ENCODE results near the gene CCDC142. TPM values are rescaled to one million over a fixed set of nuclear protein-coding genes. Genes with fewer than 3 reads are reported as not detected.

Gene CCDC142
- total and polyA plus RNA-seq, 2 donors: 7.0 to 28.2 TPM

GRCh38 chr2:74524955-74525716 lies 42.3 kb upstream of the CCDC142 start:
- H3K4me3 ChIP-seq (ENCODE audit: low read depth, low read length): no peak overlapping the region
- DNase-seq (ENCODE audit: extremely low spot score): no peak
- 93% methylated on average over 10 of the region's 10 CpGs for WGBS
- H3K36me3 ChIP-seq (ENCODE audit: insufficient read depth): no peaks in the 10 kb centered on the region
- no peaks in the 10 kb centered on the region for H3K4me1 ChIP-seq (ENCODE audit: insufficient read depth)
- no peak overlapping the region for H3K27ac ChIP-seq (ENCODE audit: low read depth)

GRCh38 chr2:74524005-74524404 lies 41.2 kb upstream of the CCDC142 start:
- no peak overlapping the region for H3K27ac ChIP-seq (ENCODE audit: low read depth)
- H3K4me3 ChIP-seq (ENCODE audit: low read depth, low read length): no peak overlapping the region
- H3K36me3 ChIP-seq (ENCODE audit: insufficient read depth): no peaks in the 10 kb centered on the region
- no peaks in the 10 kb centered on the region for H3K4me1 ChIP-seq (ENCODE audit: insufficient read depth)
- DNase-seq (ENCODE audit: extremely low spot score): no peak
- 81% methylated on average over 9 of the region's 9 CpGs for WGBS

GRCh38 chr2:74522516-74522915 lies 39.7 kb upstream of the CCDC142 start:
- Histone ChIP-seq H3K4me1 (ENCODE audit: insufficient read depth) (no peaks in the 10 kb centered on the region), H3K4me3 (ENCODE audit: low read depth, low read length) (no peak overlapping the region), H3K36me3 (ENCODE audit: insufficient read depth) (no peaks in the 10 kb centered on the region), H3K27ac (ENCODE audit: low read depth) (no peak overlapping the region)
- WGBS: 69% methylated on average over 3 of the region's 3 CpGs
- no peak for DNase-seq (ENCODE audit: extremely low spot score)

DNA sequence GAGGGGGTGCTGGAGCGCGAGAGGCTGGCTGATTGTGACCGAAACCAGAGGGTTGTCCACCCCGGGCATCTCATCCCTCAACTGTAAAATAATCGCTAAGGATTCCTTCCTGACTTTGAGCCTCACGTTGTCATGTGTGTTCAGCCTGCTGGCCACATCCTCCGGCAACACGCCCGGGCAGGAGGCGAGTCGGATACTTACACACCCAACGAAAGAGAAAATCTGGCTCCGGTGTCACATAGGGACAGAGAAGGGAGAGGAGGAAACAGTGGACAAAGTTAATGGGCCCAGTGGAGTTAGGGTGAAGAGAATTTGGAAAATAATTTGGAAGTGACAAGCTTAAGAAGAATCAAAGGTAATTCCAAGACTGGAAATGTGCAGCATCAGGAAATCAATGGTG lies 33.9 kb upstream of the CCDC142 start:
- H3K36me3 ChIP-seq (ENCODE audit: insufficient read depth): no peaks in the 10 kb centered on the region
- H3K4me1 ChIP-seq (ENCODE audit: insufficient read depth): peaks cover 3% of the 10 kb centered on the region
- no peak for DNase-seq (ENCODE audit: extremely low spot score)
- H3K4me3 ChIP-seq (ENCODE audit: low read depth, low read length): peak overlapping the region; percentile 22
- no peak overlapping the region for H3K27ac ChIP-seq (ENCODE audit: low read depth)
- WGBS: 57% methylated on average over 13 of the region's 13 CpGs

GRCh38 chr2:74515981-74516633 lies 33.3 kb upstream of the CCDC142 start:
- no peak overlapping the region for H3K27ac ChIP-seq (ENCODE audit: low read depth)
- H3K4me3 ChIP-seq (ENCODE audit: low read depth, low read length): peak overlapping the region; percentile 22
- 2% methylated on average over 72 of the region's 72 CpGs for WGBS
- no peak for DNase-seq (ENCODE audit: extremely low spot score)
- peaks cover 3% of the 10 kb centered on the region for H3K4me1 ChIP-seq (ENCODE audit: insufficient read depth)
- H3K36me3 ChIP-seq (ENCODE audit: insufficient read depth): no peaks in the 10 kb centered on the region

GRCh38 chr2:74515271-74515980 lies 32.6 kb upstream of the CCDC142 start:
- Histone ChIP-seq H3K4me1 (ENCODE audit: insufficient read depth) (peaks cover 3% of the 10 kb centered on the region), H3K27ac (ENCODE audit: low read depth) (no peak overlapping the region), H3K4me3 (ENCODE audit: low read depth, low read length) (peak overlapping the region; percentile 22), H3K36me3 (ENCODE audit: insufficient read depth) (no peaks in the 10 kb centered on the region)
- WGBS: 4% methylated on average over 60 of the region's 60 CpGs
- DNase-seq (ENCODE audit: extremely low spot score): no peak

DNA sequence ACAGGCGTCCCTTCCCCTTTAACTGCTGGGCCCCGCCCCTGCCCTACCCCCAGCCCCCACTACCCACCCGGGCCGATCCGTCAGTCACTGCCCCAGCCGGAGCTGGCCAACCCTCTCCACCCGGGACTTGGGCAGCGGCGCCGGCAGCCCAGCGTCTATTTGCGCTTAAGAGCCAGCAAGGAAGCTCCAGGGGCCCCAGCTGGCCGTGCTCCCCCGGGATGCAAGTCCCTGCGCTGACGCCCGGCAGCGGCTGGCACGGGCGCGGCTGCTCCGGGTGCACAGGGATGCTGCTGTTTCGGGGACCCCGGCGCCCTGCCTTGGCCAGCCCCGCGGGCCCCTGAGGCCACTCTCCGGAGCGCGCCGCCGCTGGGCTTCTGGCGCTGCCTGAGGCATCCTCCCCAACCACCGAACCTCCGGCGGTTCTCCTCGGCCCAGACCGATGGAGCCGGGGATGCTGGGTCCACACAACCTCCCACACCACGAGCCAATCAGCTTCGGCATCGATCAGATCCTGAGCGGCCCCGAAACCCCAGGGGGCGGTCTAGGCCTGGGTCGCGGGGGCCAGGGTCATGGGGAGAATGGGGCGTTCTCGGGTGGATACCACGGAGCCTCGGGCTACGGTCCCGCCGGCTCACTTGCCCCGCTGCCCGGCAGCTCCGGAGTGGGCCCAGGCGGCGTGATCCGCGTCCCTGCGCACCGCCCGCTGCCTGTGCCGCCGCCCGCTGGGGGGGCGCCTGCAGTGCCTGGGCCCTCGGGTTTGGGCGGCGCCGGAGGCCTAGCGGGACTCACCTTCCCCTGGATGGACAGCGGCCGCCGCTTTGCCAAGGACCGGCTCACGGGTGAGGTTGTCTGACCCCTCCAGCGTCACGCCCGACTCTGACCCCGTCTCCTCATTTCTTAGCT lies 31.8 kb upstream of the CCDC142 start, which contains the start of gene TLX2:
TLX2 (plus strand) TSS at position 83 of the 903 bp plus-strand sequence; CDS start at position 440, 357 bp downstream.
- Histone ChIP-seq H3K27ac (ENCODE audit: low read depth) (no peak within 1 kb of the TSS), H3K4me3 (ENCODE audit: low read depth, low read length) (no peak within 1 kb of the TSS), H3K36me3 (ENCODE audit: insufficient read depth) (no peaks in the 10 kb centered on the region), H3K4me1 (ENCODE audit: insufficient read depth) (peaks cover 3% of the 10 kb centered on the region)
- DNase-seq (ENCODE audit: extremely low spot score): no peak
- WGBS: 3% methylated on average over 82 of the region's 82 CpGs

DNA sequence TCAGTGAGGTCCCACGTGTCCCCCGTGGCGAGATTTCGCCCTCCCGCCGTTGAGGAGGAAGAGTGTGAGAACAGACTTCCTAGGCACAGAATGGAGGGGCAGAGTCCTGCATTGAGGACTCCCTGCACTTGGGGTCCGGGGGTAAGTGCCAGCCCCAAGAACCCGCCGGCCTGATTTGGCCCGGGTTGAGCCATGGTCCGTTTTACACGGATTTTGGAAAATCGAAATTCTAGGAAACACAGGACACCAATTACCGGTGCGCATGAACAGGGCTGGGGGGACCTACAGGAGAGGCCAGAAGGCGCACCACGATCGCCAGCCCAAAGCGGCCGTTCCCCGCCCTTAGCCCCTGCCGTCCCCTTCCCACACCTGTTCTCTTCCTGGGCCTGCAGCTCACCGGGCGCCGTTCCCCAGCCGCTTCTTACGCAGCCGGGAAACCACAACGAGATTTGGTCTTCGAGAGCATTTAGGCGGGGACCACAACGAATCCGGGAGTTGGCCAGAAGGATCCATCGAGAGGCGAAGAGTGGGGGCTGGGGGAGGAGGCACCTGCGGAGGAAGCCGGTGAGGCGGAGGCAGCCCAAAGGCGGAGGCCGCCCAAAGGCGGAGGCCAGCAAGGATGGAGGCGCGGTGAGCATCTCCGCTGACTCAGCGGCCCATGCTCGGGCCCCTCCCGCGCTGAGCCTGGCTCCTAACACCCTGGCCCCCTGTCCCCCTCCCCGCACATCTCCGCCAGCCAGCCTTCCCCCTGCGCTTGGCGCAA lies 31.0 kb upstream of the CCDC142 start:
- no peak overlapping the region for H3K4me3 ChIP-seq (ENCODE audit: low read depth, low read length)
- H3K36me3 ChIP-seq (ENCODE audit: insufficient read depth): no peaks in the 10 kb centered on the region
- DNase-seq (ENCODE audit: extremely low spot score): no peak
- WGBS: 4% methylated on average over 52 of the region's 52 CpGs
- H3K4me1 ChIP-seq (ENCODE audit: insufficient read depth): peaks cover 3% of the 10 kb centered on the region
- no peak overlapping the region for H3K27ac ChIP-seq (ENCODE audit: low read depth)

DNA sequence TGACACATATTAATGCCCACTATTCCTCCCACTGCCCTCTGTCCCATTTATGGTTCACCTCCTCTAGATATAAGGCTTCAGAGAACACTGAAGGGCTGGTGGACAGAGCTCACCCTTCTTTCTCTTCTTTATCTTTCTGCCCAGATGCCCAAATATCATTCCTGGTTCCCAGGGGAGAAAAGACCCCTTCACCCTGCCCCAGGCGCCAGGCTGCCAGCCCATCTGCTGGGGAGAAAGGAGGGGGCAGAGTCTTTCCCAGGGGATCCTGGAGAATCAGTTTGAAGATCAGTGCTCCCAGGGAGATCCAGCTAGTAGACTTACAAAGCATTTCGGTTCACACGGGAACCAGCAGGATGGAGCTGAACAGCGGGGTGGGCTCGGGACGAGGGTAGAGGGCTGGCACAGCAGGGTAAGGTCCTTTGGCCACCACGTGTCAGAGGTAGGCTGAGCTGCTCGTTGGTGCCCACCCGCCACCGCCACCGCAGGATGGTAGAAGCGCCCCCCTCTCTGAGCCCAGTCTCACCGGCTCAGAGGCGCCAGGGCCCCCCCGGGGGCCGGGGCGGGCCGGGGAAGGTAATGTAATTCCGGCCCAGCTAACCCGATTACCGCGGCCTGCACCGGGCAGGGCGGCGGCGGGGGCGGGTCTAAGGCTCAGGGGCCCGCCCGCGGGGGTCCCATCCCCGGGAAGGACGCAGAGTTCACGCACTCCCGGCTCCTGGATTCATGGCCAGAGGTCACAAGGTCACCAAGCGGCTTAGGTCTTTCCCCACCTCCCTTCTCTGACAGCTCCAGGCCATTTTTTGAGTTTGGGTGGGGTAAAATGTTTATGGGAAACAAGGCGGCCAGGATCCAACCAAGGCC lies 30.2 kb upstream of the CCDC142 start:
- H3K36me3 ChIP-seq (ENCODE audit: insufficient read depth): no peaks in the 10 kb centered on the region
- H3K4me3 ChIP-seq (ENCODE audit: low read depth, low read length): no peak overlapping the region
- WGBS: 4% methylated on average over 36 of the region's 36 CpGs
- peaks cover 3% of the 10 kb centered on the region for H3K4me1 ChIP-seq (ENCODE audit: insufficient read depth)
- no peak overlapping the region for H3K27ac ChIP-seq (ENCODE audit: low read depth)
- no peak for DNase-seq (ENCODE audit: extremely low spot score)

GRCh38 chr2:74511104-74511989 lies 28.5 kb upstream of the CCDC142 start:
- 30% methylated on average over 11 of the region's 11 CpGs for WGBS
- H3K27ac ChIP-seq (ENCODE audit: low read depth): no peak overlapping the region
- no peaks in the 10 kb centered on the region for H3K36me3 ChIP-seq (ENCODE audit: insufficient read depth)
- DNase-seq (ENCODE audit: extremely low spot score): no peak
- no peak overlapping the region for H3K4me3 ChIP-seq (ENCODE audit: low read depth, low read length)
- peaks cover 3% of the 10 kb centered on the region for H3K4me1 ChIP-seq (ENCODE audit: insufficient read depth)

DNA sequence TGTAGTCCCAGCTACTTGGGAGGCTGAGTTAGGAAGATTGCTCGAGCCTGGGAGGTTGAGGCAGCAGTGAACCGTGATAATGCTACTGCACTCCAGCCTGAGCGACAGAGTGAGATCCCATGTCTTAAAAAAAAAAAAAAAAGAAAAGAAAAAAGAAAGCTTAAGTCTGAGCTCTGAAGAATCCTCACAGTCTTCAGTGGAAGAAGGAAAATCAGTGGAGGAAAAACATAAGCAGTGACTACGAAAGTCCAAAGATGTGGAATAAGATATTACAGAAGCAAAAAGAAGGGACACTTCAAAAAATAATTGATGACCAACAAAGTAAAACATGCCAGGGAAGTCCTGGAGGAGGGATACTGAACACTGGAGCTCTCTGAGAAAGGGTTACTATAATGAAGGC lies 27.5 kb upstream of the CCDC142 start:
- WGBS: 75% methylated on average over 4 of the region's 4 CpGs
- Histone ChIP-seq H3K4me1 (ENCODE audit: insufficient read depth) (peaks cover 3% of the 10 kb centered on the region), H3K4me3 (ENCODE audit: low read depth, low read length) (no peak overlapping the region), H3K36me3 (ENCODE audit: insufficient read depth) (no peaks in the 10 kb centered on the region), H3K27ac (ENCODE audit: low read depth) (no peak overlapping the region)
- DNase-seq (ENCODE audit: extremely low spot score): no peak

All from urinary bladder (tissue), 4 donors.